DMS153 treated with DMSO at 0.1 percent for 48 hours (cell line): ENCODE data around the gene SPINK13.
"Not testable (repeated sequence)": the region's sequence is repeated elsewhere in the genome, so short reads cannot be mapped to it uniquely, and the experiment has no call there.

Experiments used
- DNase-seq: peaks from one replicate; lab custom pipeline; 2025; ENCODE audit not compliant: unreplicated experiment; lab: John Stamatoyannopoulos, UW

The SPINK13 gene

DNA sequence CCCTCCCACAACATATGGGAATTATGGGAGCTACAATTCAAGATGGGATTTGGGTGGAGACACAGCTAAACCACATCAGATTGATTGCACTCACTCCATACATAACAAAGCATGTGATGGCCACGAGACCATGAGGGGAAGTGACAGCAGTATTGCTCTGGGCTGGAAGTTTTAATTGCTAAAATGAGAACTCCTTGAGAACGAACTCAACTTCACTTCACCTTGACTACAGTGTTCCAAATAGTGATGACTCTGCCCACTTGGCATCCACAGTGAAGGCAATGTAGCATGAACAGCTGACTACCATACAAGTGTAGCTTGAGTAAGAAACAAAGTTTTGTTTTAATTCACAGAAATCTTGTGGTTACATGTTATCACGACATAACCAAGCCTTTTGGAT is 42.9 kb downstream of the SPINK13 start:
- DNase-seq = no peak

DNA sequence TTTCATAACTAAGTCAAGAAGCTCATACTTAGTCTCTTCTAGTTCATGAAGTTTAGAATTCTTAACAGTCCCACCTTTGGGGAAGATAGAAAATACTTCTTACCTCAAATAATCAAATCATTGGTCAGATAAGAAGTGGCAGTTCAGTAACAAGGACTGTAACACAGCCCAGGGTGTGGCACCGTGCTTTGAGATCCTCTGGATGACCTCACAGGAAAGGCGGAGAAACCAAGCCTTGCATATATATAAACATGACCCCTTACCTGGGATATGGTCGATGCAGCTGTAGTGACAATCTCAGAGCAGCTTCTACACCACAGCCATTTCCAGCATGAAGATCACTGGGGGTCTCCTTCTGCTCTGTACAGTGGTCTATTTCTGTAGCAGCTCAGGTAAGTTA is 43.6 kb downstream of the SPINK13 start, which contains the start of gene SPINK7:
Gene SPINK7 (plus strand): TSS at position 271 of the 400 bp plus-strand sequence. CDS start 61 bp downstream, at position 332.
- no peak for DNase-seq

DNA sequence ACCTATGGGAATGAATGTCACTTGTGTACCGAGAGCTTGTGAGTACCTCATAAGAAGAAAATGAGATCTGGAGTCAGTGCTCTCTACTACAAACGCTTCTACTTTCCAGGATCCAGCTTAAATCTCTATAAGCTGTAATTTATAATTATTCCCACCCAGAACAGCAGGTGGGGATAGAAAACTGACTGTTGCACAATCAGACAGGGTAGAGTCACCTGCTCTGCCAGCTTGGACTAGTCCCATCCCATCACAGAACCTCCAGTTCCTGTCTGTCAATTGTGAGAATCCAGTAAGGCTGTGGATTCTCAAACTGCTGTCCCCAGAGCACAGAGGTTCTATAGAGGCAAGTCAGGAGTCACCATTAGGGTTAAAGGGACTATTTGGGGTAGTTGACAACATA is 45.6 kb downstream of the SPINK13 start:
- DNase-seq = no peak

DNA sequence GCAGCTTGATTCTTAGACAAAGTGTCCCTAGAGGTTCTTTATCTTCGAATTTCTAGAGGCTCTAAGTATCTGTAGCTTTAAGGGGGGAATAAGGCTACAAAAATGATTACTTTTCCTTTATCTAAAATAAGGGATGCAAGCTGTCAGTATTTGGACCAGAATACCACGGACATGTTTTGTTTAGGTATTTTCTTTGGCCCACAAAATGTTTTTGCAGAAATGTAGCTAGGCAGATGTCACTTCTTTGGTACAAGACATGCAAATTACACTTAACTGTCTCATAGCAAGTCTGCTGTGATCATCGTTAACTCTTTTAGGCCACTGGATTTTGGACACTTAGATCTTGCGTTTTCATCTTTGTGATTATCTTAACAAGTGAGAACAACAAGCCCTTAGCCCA is 46.1 kb downstream of the SPINK13 start:
- DNase-seq = no peak

DNA sequence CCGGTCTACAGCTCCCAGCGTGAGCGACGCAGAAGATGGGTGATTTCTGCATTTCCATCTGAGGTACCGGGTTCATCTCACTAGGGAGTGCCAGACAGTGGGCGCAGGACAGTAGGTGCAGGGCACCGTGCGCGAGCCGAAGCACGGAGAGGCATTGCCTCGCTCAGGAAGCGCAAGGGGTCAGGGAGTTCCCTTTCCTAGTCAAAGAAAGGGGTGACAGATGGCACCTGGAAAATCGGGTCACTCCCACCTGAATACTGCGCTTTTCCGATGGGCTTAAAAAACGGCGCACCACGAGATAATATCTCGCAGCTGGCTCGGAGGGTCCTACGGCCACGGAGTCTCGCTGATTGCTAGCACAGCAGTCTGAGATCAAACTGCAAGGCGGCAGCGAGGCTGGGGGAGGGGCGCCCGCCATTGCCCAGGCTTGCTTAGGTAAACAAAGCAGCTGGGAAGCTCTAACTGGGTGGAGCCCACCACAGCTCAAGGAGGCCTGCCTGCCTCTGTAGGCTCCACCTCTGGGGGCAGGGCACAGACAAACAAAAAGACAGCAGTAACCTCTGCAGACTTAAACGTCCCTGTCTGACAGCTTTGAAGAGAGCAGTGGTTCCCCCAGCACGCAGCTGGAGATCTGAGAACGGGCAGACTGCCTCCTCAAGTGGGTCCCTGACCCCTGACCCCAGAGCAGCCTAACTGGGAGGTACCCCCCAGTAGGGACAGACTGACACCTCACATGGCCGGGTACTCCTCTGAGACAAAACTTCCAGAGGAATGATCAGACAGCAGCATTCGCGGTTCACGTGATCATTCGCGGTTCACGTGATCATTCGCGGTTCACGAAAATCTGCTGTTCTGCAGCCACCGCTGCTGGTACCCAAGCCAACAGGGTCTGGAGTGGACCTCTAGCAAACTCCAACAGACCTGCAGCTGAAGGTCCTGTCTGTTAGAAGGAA is 51.7 kb downstream of the SPINK13 start:
- DNase-seq = not testable (repeated sequence)

- no peak for DNase-seq
Measured at GRCh38 chr5:148333262-148333849, 64.8 kb downstream of the SPINK13 start.

DNA sequence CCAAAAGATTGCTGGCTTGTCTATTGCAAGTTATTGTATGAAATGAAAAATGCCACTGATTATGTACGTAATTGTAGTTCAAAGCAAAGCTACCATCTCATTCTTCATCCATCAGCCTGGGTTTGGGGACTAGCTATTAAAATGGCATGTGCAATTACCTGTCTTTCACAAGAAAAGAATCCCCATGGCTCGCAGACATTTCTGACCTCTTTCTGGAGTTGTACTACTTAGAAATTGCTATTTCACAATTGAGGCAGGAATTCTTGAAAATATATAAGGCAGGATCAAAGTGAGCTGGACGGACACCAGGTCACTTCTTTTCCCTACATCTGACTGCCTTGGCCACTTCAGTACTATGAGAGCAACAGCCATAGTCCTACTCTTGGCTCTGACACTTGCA is 66.7 kb downstream of the SPINK13 start, which contains the start of gene SPINK9:
Gene SPINK9 (plus strand): TSS at position 301 of the 400 bp plus-strand sequence. CDS start 55 bp downstream, at position 356.
- no peak for DNase-seq
